OCI-LY7 (cell line): ENCODE measurements around the gene RAD51B. TPM values are rescaled to one million over a fixed set of nuclear protein-coding genes. Genes with fewer than 3 reads are reported as not detected.

Experiments used
- BruUV-seq: library from RNA; stranded (reverse); fragments of 400-500 nt; replicated peaks from 2 replicates; lab custom pipeline; 2021; lab: Mats Ljungman, UMichigan
- CTCF ChIA-PET: fragments of 300-600 bp; sonication (Branson Sonifier 250); formaldehyde crosslinking; loops from one replicate; lab custom pipeline; 2022; ENCODE audit warnings: antibody characterized with exemption; ENCODE audit not compliant: unreplicated experiment; lab: Charles Lee
- POLR2A ChIA-PET: fragments of 300-600 bp; sonication (Branson Sonifier 250); formaldehyde crosslinking; loops from one replicate; lab custom pipeline; 2022; ENCODE audit warnings: antibody characterized with exemption; lab: Charles Lee
- DNase-seq: peaks from one replicate; pipeline ENCODE4 v3.0.0-alpha.2; 2015; ENCODE audit warnings: low spot score
- H2AFZ ChIP-seq: fragments of 200-600 bp; sonication (generic), shearing (Covaris generic); 2 replicates; pipeline ENCODE4 v1.6.1; 2014; ENCODE audit warnings: mild to moderate bottlenecking, antibody characterized with exemption, low read length, moderate library complexity
- H3K27ac ChIP-seq: fragments of 200-600 bp; sonication (generic); 2 replicates; pipeline ENCODE4 v1.5.1; 2014; ENCODE audit warnings: mixed run types, low read depth, mild to moderate bottlenecking, moderate library complexity, low read length, inconsistent platforms; ENCODE audit not compliant: poor library complexity, severe bottlenecking
- H3K36me3 ChIP-seq: fragments of 200-600 bp; sonication (generic); 2 replicates; pipeline ENCODE4 v1.6.1; 2014; ENCODE audit warnings: mild to moderate bottlenecking, antibody characterized with exemption, low read length, moderate library complexity, mixed read lengths; ENCODE audit not compliant: insufficient read depth
- H3K4me1 ChIP-seq: fragments of 200-600 bp; sonication (generic); 2 replicates; pipeline ENCODE4 v1.5.1; 2014; ENCODE audit warnings: mild to moderate bottlenecking, low read length; ENCODE audit not compliant: insufficient read depth, poor library complexity, severe bottlenecking
- H3K4me2 ChIP-seq: fragments of 200-600 bp; sonication (generic); 2 replicates; pipeline ENCODE4 v1.6.1; 2014; ENCODE audit warnings: mild to moderate bottlenecking, low read length
- H3K4me3 ChIP-seq: fragments of 200-600 bp; sonication (generic); 2 replicates; pipeline ENCODE4 v1.5.1; 2014; ENCODE audit warnings: mild to moderate bottlenecking, low read depth, low read length; ENCODE audit not compliant: poor library complexity, severe bottlenecking
- H3K79me2 ChIP-seq: fragments of 200-600 bp; sonication (generic); 2 replicates; pipeline ENCODE4 v1.6.1; 2016; ENCODE audit warnings: low read depth, mild to moderate bottlenecking, low read length, moderate library complexity, mixed read lengths; ENCODE audit not compliant: insufficient read depth
- H3K9me2 ChIP-seq: fragments of 200-600 bp; sonication (generic); 2 replicates; pipeline ENCODE4 v1.6.1; 2016; ENCODE audit warnings: mild to moderate bottlenecking, low read length, mixed read lengths; ENCODE audit not compliant: insufficient read depth
- H3K9me3 ChIP-seq: fragments of 200-600 bp; sonication (generic); 2 replicates; pipeline ENCODE4 v1.6.1; 2014; ENCODE audit warnings: mild to moderate bottlenecking, mixed run types, low read length, mixed read lengths
- H4K20me1 ChIP-seq: fragments of 200-600 bp; sonication (generic); 2 replicates; pipeline ENCODE4 v1.6.1; 2014; ENCODE audit warnings: mild to moderate bottlenecking, antibody characterized with exemption, low read length, moderate library complexity, mixed read lengths; ENCODE audit not compliant: insufficient read depth
- EZH2phosphoT487 ChIP-seq: fragments of 200-600 bp; sonication (generic); IDR thresholded peaks from 2 replicates; pipeline ENCODE4 v1.6.1; 2018; ENCODE audit warnings: low read depth, borderline replicate concordance, mild to moderate bottlenecking, mixed run types, antibody characterized with exemption, low read length, moderate library complexity, mixed read lengths
- intact Hi-C: fragments of 100-400 bp; cut with micrococcal nuclease; formaldehyde crosslinking; loops from one replicate; pipeline ENCODE4 v1.10.0; 2022; ENCODE audit not compliant: unreplicated experiment
- total RNA-seq, 2 experiments: library from RNA; depleted of rRNA in 1 of 2; stranded (reverse); fragments of >200 nt in 1 of 2; shearing (Covaris generic) in 1 of 2; gene quantifications; 2 replicates each; pipeline ENCODE4 v1.2.3, GENCODE V29; 2014 to 2022
- TF ChIP-seq, protein P1 (sequence below): fragments of 200-600 bp; sonication (generic); conservative IDR thresholded peaks from 2 replicates; pipeline ENCODE4 v1.5.1; 2014; ENCODE audit warnings: mild to moderate bottlenecking, antibody characterized with exemption, low read length, moderate library complexity, mixed read lengths

Gene RAD51B
- total RNA-seq, 2 experiments from 2014 or later, result 41.4 to 89.9 TPM

DNA sequence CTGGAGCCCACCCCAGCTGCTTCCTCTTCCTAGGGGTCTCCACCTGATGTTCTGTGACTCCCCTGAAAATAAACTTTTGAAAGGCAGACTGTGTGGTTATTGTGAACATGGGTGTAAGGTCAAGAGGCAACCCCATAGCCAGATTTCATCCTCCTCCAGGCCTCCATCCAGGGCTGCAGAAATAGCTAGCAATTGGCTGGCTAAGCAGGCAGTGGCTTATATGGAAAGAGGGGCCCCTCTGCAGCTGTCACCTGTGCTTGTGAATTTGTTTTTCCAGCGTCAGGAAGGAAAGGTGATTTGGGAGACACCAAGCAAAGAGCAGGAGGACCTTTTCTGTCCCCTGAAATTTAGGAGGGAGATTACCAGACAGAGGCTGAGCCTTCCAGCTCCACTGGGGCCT, 917.5 kb downstream of the RAD51B start:
- intact Hi-C loops, result no loop called here
- ChIA-PET CTCF (no interaction called here), POLR2A (interaction anchor here (1.6 kb wide), 1 partner anchor 9 kb away, joined by 3 read pairs; no protein-coding TSS in a partner anchor)
- H3K9me3 ChIP-seq, result peaks cover 5% of the 10 kb centered on the region; the same call in 1 of the 2 replicates
- no peak overlapping the region for H2AFZ ChIP-seq
- peaks cover 47% of the 10 kb centered on the region for H3K4me1 ChIP-seq
- no peaks in the 10 kb centered on the region for H3K9me2 ChIP-seq
- TF ChIP-seq EZH2phosphoT487, result no peak
- TF ChIP-seq, protein P1, sequence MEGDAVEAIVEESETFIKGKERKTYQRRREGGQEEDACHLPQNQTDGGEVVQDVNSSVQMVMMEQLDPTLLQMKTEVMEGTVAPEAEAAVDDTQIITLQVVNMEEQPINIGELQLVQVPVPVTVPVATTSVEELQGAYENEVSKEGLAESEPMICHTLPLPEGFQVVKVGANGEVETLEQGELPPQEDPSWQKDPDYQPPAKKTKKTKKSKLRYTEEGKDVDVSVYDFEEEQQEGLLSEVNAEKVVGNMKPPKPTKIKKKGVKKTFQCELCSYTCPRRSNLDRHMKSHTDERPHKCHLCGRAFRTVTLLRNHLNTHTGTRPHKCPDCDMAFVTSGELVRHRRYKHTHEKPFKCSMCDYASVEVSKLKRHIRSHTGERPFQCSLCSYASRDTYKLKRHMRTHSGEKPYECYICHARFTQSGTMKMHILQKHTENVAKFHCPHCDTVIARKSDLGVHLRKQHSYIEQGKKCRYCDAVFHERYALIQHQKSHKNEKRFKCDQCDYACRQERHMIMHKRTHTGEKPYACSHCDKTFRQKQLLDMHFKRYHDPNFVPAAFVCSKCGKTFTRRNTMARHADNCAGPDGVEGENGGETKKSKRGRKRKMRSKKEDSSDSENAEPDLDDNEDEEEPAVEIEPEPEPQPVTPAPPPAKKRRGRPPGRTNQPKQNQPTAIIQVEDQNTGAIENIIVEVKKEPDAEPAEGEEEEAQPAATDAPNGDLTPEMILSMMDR, result no peak
- no peaks in the 10 kb centered on the region for H3K36me3 ChIP-seq
- H3K4me3 ChIP-seq, result no peak overlapping the region
- no peaks in the 10 kb centered on the region for H3K79me2 ChIP-seq
- no peak overlapping the region for H3K27ac ChIP-seq
- H4K20me1 ChIP-seq, result no peaks in the 10 kb centered on the region
- no peak overlapping the region for H3K4me2 ChIP-seq
- BruUV-seq, result no TSS peak
- no peak for DNase-seq

DNA sequence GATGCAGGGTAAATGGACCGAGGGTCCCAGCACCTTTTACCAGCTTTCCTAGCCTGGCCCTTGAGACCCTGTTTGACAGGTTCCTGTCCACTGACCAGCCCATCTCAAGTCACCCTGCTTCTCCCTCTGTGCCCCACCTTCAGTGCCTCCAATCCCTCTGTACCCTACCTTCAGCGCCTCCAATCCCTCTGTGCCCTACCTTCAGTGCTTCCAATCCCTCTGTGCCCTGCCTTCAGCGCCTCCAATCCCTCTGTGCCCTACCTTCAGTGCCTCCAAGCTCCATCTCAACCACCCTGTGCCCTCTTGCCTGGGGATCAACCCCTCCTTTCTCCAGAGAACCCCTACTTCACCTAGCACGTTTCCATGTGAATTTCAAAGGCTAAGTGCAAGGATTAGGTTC, 919.0 kb downstream of the RAD51B start:
- POLR2A ChIA-PET, result interaction anchor here (1.6 kb wide), 1 partner anchor 10 kb away, joined by 3 read pairs; no protein-coding TSS in a partner anchor
- H3K27ac ChIP-seq, result no peak overlapping the region
- BruUV-seq, result no TSS peak

DNA sequence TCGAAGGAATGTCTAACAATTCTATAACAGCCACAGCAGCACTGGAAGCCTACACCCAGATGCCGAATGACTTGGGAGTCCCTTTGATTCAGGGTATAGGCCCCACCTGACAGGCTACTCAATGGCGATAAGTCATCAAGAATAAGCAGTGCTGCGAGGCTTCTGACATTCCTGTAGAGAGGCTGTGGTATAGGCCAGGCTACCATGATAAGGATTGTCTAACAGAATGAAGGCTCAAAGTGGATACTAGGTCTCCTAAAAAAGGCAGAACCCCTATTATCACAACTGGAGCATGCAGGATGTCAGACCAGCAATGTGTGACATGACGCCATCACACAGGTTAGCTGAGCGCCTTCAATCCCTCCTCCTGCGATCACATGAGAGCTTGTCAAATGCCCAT, 920.1 kb downstream of the RAD51B start:
- POLR2A ChIA-PET, result interaction anchor here (0.7 kb wide), 3 partner anchors 25 to 166 kb away, joined by 3 to 4 read pairs (median 4); no protein-coding TSS in a partner anchor
- TF ChIP-seq EZH2phosphoT487, result no peak
- TF ChIP-seq, protein P1, result no peak
- intact Hi-C loops, result no loop called here
- H3K4me1 ChIP-seq, result peaks cover 45% of the 10 kb centered on the region
- no peak overlapping the region for H3K4me2 ChIP-seq
- H3K27ac ChIP-seq, result no peak overlapping the region
- H3K9me3 ChIP-seq, result peaks cover 5% of the 10 kb centered on the region; the same call in 1 of the 2 replicates
- DNase-seq, result no peak
- BruUV-seq, result no TSS peak
- H4K20me1 ChIP-seq, result no peaks in the 10 kb centered on the region
- no peaks in the 10 kb centered on the region for H3K9me2 ChIP-seq
- no peak overlapping the region for H3K4me3 ChIP-seq
- H3K79me2 ChIP-seq, result no peaks in the 10 kb centered on the region
- CTCF ChIA-PET, result no interaction called here
- H2AFZ ChIP-seq, result no peak overlapping the region
- no peaks in the 10 kb centered on the region for H3K36me3 ChIP-seq

More for the DNA sequence above, 919.0 kb downstream of the RAD51B start:
- no peaks in the 10 kb centered on the region for H4K20me1 ChIP-seq
- no peaks in the 10 kb centered on the region for H3K9me2 ChIP-seq
- TF ChIP-seq, protein P1, result no peak
- H3K79me2 ChIP-seq, result no peaks in the 10 kb centered on the region
- peaks cover 5% of the 10 kb centered on the region; the same call in 1 of the 2 replicates for H3K9me3 ChIP-seq
- peaks cover 56% of the 10 kb centered on the region for H3K4me1 ChIP-seq
- CTCF ChIA-PET, result no interaction called here
- no peak overlapping the region for H3K4me2 ChIP-seq
- intact Hi-C loops, result no loop called here
- H3K36me3 ChIP-seq, result no peaks in the 10 kb centered on the region
- DNase-seq, result no peak
- no peak overlapping the region for H2AFZ ChIP-seq
- no peak overlapping the region for H3K4me3 ChIP-seq
